HG03460 (cell line): Measurements from ENCODE around the gene NUP210L.
"Not testable (repeated sequence)": the region's sequence is repeated elsewhere in the genome, so short reads cannot be mapped to it uniquely, and the experiment has no call there.

ENCODE experiments used
- ATAC-seq: cut with Tn5 transposase; IDR thresholded peaks from one replicate; pipeline ENCODE4 v1.9.1; 2021; ENCODE audit not compliant: unreplicated experiment

NUP210L gene

DNA sequence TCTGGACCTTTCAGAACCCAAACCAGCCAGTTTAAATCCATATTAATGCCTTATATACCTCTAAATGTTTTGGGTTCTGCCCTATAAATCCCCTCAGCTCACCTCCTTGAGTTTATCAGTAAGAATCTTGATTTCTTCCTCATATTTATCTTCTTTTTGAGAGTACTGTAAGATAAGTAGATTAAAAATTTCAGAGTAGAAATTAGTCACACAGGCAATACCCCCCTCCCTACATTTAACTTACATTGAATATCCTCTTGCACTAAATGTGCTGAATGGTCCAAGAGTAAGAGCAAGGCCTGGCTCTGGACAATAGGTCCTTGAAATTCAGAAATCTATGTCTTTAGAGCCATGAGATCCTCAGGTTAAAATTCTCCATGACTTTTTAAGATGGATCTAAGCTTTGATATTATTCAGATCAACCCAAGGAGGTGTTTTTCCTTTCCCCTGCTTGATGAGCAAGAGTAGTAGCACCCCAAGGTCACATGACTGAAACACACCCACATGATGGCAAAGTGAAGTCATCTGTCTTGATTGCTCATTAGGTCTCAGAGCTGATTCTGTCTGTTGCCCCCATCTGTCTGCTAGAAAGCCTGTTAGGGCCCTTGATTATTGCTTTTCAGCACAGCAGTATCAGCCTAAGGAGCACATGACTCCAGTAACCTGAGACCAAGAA, 15.8 kb upstream of the NUP210L start:
- ATAC-seq = no peak

DNA sequence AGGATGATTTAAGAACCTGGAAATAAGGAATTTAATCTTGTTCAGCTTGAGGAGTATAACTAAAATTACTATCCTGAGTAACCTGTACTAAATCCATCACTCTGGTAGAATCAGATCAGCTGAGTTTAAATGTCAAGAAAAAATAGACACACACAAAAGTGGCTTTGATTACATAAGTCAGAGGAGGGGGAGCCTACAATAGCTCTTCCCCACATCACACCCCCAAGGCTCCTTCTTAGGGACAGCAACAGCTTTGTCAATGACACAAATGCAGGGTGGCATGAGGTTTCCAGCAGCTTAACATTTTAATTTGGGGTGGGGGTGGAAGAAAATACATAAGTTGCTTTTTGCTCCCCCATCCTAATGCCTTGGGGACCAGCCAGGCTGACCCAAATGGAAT, 12.6 kb upstream of the NUP210L start:
- no peak for ATAC-seq

DNA sequence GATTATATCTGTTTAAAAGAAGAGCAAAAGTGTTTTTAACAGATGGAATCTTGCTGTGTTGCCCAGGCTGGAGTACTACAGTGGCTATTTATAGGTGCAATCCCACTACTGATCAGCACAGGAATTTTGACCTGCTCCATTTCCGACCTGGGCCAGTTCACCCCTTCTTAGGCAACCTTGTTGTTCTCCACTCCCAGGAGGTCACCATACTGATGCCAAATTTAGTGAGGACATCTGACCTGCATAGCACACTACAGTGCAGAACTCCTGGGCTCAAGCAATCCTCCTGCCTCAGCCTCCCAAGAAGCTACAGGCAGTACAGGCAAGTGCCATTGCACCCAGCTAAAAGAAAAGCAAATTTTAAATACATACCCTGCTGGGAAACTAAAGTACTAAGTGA, 11.3 kb upstream of the NUP210L start:
- no peak for ATAC-seq

DNA sequence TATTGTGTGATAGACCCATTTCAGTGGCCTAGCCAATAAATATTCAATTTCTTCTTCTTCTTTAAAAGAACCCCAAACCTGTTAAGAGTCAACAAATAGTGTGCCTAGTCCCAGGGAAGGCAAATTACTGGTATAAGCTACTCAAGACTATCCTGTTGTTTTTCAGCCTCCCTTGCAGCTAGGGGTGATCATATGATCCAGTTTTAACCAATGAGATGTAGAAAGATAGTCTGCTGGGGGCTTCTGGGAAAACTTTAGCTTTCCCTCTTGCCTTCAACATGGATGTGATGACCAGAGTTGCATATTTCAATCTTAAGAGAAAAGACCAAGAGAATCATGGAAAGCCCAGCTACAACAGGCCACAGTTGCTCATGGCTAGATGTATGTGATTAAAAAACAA, 4.7 kb upstream of the NUP210L start:
- no peak for ATAC-seq

DNA sequence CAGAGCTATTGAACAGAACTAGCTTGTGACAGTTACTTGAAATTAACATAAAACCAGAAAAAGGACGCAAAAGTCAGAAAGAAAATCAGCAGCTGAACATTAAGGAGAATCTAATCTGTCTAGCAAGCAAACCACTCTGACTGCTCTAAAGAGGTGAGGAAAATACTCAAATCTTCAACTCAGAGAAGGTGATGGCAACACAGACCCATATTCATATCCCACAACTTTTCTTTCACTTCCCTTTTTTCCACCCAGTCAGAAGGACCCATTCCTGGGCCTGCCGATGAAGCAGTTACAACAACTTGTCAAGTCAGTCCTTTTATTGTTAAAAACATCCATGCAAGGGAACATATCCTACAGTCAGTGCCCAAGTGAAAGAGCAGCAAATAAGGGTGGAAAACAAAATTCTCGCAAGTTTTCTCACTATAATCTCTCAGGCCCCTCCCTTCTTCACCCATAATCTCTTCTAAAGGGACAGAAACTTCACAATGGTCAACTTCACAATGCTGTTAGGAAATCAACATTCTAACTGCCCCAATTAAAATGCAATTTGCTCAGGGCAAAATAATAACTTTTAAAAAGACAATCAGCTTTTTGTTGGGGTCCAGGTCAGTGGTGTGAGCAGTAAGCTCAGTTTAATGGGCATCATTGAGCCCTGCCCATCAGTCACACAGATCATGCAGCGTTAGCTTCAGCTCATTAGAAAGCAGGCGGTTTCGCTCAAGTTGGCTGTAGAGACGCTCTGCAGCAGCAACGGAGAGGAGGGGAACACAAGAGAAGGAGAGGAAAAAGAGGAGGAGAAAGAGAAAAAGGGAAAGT, 3.6 kb upstream of the NUP210L start:
- no peak for ATAC-seq

DNA sequence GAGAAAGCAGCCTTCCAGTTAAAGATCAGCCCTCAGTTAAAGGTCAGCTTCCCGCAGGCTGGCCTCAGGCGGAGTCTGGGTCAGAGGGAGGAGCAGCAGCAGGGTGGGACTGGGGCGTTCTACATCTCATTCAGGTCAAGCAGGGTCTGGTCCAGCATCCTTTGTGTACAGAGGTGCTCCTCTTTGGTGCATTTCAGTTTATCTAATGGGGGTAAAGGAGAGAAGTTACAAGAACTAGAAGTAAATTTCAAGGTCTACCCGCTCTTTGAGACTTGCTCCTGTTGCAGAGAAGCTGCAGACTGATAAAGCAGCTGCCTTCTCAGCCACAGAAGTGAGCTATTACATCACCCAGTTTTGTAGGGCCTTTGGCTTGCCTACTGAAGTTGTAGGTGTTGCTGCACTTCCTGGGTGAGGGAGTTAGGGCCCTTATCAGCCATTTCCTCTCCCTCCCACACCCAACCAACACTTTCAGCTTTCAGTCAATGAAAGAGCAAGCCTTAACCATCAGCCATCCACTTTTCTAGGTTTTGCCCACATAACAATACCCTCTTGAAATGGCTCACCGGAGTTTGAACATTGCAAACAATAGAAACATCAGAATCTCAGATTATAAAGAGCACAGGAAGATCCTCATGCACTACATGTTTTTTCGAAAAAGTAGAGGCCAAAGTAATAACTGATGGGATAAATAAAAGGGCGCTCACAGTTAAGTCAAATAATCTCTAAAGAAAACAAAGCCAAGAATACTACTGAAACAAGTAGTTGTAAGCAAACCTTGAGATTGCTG, 2.8 kb upstream of the NUP210L start:
- ATAC-seq = peak; percentile 83

DNA sequence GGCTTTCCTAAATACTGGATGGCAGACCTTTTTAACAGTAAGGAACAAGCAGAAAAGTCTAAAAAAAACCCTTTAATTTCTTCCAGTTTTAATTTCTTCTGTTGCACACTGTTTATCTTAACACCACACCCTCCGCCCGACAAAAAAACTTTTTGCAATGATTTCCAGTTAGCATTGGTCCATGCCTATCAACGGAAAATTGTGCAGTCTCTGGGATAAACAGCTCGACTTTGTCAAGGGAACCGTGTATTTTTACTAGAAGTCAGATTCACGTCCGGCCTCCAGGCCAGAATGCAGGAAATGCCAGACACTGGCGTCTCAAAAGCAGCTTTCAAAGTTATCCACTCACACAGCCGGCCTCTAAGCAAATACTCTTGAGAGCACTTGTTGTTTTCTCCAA, 378 bp upstream of the NUP210L start:
- no peak for ATAC-seq

DNA sequence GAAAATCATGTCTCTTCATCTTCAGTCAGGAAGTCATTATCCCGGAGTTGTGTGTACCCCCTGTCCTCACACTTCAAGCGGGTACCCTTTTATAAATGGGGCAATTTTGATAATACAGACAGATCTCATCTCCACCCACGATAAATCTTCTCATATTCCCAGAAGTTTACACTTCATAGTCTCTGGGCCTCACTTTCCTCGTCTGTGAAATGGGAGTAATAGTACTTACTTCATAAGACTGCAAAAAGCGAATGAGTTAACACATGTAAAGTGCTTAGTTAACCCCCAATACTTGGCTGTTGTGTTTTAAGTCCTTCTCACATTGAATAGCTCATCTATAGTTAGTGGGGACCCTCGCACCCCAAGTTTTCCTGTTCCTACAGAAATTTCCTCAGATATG, 820 bp downstream of the NUP210L start:
- ATAC-seq = no peak

DNA sequence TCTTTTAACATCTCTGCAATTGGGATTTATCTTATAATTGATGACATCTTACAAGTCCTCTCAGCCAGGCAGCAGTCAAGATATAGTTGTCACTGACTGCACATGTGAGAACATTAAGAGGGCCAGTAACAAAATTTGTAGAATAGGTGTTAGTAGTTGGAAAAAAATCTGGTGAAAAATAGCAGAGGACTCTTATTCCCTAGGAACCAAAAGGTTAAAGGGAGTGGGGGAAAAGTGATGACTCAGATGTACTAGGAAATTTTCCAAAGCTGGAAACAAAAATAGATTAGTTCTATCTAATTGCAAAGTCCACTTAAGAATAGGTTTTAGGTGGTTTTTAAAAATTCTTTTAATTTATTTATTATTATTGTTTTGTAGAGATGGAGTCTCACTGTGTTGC, 3.6 kb downstream of the NUP210L start:
- no peak for ATAC-seq

DNA sequence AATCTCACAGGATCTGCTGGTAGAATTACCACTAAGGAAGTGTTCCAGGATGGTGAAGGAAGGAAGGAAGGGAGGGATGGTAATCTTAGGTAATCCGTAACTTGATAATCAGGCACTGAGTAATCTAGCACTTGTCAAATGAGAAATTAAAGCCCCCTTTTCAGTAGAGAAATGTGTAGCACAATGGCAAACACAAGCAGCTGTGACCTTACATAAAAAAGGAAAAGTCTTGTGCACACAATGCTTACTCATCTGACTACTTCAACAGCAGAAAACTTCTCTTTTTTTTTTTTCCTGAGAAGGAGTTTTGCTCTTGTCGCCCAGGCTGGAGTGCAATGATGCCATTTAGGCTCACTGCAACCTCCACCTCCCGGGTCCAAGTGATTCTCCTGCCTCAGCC, 6.1 kb downstream of the NUP210L start:
- ATAC-seq = no peak

DNA sequence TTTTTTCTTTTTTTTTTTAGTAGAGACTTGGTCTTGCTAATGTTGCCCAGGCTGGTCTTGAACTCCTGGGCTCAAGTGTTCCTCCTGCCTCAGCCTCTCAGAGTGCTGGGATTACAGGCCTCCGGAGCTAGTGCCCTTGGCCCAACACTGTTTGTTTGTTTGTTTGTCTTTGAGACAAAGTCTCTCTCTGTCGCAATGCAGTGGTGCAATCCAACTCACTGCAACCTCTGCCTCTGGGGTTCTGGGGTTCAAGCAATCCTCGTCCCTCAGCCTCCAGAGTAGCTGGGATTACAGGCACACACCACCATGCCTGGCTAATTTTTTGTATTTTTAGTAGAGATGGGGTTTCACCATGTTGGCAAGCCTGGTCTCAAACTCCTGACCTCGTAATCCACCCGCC, 7.4 kb downstream of the NUP210L start:
- not testable (repeated sequence) for ATAC-seq

DNA sequence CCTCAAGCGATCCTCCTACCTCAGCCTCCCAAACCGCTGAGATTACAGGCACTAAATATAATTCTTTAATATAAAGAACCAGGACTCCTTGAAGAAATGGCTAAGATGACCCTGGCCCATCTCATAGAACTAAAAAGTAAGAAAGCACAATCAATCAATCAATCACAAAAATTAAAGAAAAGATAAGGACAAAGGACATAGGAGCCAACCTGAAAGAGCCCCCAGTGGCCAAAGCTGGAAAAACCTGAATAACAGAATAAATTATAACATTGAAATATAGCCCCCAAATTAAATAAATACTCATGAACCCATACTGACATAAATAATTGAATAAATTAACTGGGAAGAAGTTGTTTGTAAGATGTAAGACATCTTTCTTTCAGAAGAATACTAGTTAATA, 8.9 kb downstream of the NUP210L start:
- no peak for ATAC-seq

DNA sequence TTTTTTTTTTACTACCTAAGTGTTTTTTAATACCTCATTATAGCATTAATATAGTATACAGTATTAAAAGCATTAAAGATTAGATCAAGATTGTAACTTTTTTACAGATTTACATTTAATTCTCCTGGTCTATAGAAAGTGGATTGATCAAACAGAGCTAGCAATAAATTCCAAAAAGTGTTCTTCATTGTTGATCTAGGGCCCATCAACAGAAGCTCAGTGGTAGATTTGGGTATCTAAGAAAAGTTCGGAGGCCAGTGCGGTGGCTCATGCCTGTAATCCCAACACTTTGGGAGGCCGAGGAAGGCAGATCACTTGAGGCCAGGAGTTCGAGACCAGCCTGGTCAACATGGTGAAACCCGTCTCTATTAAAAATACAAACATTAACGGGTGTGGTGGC, 12.5 kb downstream of the NUP210L start:
- ATAC-seq = no peak

DNA sequence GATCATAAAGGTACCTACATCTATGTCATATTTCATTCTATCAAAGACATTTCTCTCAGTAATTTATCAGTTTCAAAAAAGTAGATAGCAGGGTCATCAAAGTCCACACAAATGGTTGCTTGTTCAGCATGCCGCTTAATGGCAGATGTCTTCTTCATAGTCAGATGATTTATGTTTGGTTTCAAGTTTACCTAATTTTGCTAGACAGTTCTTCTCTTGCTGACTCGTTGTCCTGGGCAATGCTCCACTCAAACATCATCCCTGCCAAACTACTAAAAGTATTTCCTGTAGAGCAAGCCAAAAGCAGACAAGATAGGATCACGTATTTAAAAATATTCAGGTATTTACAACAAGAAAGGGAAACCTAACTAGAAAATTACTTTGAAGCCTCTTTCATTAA, 13.6 kb downstream of the NUP210L start:
- no peak for ATAC-seq

DNA sequence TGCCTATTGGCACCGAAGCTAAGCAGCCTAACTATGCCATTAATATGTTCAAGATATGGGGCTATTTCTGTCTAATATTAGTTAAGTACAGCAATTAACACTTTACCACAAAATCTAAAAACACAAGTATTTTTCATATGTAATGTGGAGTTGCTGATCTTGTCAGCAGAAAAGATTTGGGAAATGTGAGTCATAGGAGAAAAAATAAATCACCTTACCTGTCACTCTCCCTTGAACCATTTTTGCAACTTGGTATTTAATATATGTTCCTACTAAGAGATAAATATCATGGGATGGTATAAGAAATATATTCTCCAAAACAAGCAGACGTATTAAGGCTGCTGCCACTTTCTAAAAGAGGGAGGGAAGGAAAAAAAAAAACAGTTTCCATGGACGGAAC, 17.0 kb downstream of the NUP210L start:
- no peak for ATAC-seq

DNA sequence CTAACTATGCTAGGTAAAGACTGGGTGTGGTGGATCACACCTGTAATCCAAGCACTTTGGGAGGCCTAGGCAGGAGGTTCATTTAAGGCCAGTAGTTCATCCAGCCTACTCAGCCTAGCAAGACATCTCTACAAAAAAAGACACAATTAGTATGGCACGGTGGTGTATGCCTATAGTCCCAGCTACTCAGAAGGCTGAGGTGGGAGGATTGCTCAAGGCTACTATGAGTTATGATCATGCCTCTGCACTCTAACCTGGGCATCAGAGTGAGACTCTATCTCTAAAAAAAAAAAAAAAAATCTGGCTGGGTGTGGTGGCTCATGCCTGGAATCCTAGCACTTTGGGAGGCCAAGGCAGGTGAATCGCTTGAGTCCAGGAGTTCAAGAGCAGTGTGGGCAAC, 21.6 kb downstream of the NUP210L start:
- no peak for ATAC-seq

DNA sequence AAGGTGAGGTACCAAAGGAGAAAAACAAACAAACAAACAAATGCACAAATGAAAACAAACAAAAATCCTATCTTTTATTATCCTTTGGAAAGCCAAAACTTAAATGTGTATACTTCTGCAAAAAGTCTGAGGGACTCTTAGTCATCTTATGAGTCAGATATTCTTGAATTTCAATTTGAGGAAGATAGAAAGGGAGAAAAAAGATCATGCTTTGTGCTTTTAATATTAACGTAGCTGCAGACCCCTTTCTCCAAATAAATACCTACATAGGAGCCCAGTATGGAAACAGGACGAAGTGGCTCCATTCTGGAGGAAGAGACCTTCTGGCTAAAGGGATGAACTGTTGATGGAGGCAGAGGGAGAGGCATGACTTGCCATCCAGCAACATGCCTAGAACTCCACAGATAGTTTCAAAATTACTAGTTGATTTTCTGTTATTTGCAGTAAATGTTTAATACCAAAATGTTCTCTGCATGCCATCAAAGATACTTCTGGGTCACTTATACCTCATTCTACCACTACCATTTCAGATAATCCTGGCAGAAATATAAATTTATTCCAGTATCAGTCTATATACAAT, 25.4 kb downstream of the NUP210L start:
- no peak for ATAC-seq

DNA sequence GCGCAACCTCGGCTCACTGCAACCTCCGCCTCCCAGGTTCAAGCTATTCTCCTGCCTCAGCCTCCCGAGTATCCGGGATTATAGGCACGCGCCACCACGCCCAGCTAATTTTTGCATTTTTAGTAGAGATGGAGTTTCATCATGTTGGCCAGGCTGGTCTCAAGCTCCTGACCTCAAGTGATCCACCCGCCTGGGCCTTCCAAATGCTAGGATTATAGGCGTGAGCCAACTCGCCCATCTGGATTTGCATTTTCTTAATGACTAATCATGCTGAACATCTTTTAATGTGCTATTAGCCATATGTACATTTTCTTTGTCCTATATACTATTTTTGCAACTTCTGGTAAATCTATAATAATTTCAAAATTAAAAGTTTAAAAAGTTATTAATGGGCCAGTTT, 31.7 kb downstream of the NUP210L start:
- not testable (repeated sequence) for ATAC-seq

DNA sequence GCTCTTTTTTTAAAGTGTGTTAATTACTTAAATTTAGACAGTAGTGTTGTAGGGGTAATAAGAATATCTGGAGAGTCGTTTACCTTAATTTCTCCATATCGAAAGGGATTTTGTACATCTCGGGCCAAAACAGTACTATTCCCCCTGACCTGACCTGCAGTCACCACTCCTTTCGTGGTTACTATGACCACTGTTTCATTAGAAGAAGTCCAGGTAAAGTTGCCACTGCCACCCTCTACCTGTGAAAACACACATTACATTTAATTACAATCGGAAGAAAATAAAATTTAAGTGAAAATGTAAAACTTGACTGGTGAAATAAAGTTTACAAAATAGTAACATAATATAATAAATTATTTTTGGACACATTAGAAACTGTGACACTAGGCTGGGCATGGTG, 37.2 kb downstream of the NUP210L start:
- ATAC-seq = no peak

DNA sequence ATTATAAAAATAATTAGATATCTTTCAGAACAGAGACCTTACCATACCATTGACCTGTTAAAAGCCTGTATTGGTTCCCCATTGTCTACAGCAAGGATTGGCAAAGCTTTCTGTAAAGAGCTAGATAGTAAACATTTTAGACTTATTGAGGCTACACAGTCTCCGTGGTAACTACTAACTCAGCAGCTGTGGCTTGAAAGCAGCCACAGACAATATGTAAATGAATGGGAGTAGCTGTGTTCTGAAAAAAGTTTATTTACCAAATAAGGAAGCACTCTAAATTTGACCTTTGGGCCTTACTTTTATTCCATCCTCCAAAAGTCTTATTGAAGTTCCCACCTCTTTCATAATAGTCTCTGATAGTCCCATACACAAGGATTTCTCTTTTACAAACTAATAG, 39.7 kb downstream of the NUP210L start:
- no peak for ATAC-seq

DNA sequence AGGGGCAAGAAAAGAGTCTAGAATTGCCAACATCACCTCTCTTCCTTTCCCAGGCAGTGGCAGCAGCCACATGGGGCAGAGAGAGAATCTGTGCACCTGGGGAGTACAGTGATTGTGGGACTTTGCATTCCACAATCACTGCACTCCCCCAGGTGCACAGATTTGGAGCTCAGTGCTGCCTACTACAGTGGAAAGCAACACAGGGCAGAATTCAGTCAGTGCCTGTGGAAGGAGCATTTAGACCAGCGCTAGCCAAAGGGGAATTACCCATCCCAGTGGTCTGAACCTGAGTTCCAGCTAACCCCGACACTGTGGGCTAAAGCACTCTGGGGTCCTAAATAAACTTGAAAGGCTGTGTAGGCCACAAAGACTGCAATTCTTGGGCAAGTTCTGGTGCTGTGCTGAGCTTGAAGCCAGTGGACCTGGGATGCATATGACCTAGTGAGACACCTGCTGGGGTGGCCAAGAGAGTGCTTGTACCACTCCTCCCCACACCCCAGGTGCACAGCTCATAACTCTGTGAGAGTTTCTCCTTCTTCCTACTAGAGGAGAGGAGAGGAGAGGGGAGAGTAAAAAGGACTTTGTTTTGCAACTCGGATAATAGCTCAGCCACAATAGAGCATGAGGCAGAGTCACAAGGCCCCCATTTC, 50.3 kb downstream of the NUP210L start:
- no peak for ATAC-seq
